Smooth muscle cell of the brain vasculature (primary cell): ENCODE data around the gene FKBP2.

Source experiments
- DNase-seq: peaks from one replicate; pipeline ENCODE4 v3.0.0-alpha.2; 2012; ENCODE audit warnings: low read depth, low spot score

The FKBP2 gene

DNA sequence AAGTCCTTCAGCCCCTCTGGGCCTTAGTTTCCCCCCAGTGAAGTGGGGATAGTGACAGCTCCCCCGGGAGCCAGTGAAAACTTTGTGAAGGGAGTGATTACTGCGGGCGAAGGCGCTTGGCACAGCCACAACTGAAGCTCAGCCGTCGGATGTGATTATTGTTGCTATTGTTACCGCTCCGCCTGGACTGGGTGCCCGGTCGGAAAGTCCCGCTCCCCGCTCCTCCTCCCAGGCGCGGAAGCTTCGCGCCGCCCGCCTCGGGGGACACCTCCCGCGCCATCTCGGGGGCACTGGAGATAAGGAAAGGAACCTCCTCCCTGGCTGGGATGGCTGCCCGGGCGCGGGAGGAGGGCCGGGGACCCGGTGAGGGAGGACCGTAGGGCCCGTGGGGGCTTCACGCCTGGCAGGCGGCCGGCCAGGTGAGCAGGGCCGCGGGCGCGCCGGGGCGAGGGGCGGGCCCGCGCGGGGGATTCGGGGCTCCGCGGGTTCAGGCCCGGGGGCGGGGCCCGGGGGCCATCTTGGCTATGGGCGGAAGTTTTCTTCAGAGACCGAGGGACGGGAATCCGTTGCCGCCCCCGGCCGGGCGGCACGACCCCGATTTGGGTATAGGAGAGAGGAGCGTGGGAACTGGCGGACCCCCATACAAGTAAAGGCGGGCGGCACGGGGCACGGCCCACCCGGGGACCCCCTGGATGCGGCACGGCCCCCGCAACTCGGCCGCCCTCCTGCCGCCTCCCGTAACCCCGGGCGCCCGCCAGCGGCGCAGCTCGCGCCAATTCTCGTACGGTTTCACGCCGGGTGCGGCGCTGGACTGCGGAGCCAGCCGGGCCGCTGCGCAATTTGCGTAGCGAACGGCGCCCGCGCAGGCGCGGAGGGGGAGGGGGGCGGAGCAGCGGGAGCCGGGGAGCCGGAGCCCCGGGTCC, 44.3 kb downstream of the FKBP2 start, which contains the start of gene GPR137:
TSS of gene GPR137 (plus strand) at position 887 of the 923 bp plus-strand sequence. CDS start 677 bp downstream, outside the sequence.
- no peak for DNase-seq

DNA sequence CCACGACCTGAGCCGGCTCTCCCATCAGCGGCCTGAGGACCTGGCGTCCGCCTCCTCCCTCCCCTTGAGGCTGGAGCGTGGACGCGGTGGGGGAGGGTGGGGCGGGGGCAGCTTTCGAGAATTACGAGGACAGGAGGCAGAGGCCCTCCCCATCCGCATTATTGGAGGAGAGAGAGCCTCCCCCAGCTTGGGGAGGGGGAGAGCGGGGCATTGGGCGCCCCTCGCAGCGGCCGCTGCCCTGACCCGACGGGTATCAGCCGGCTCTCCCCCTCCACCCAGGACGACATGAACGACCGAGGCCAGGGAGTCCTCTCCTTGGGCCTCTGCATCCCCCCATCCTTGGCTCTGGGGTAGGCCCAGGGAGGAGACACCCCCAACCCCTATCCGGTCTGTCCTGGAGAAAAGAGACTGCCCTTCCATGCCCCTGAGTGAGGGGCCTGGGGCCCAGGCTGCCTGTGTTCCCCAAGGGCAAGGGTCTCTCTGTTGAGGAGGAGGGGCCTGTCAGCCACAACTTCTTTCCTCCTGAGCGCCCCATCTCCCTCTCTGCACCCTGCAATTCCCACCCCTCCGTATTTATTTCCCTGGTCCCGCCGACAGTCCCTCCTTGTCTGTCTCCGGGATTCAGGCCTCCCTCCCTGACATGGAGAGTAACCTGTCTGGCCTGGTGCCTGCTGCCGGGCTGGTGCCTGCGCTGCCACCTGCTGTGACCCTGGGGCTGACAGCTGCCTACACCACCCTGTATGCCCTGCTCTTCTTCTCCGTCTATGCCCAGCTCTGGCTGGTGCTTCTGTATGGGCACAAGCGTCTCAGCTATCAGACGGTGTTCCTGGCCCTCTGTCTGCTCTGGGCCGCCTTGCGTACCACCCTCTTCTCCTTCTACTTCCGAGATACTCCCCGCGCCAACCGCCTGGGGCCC, 45.2 kb downstream of the FKBP2 start:
- no peak for DNase-seq

DNA sequence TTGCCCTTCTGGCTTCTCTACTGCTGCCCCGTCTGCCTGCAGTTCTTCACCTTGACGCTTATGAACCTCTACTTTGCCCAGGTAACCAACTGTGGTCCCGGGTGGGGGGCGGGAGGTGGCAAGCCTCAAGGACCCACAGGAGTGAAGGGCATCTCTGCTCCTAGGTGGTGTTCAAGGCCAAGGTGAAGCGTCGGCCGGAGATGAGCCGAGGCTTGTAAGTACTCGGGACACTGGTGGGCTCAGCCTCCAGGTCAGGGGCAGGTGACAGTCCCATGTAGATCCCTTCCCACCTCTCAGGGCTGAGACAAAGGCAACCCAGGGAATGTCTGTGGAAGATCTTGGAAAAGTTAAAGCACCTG, 45.9 kb downstream of the FKBP2 start:
- DNase-seq = no peak

DNA sequence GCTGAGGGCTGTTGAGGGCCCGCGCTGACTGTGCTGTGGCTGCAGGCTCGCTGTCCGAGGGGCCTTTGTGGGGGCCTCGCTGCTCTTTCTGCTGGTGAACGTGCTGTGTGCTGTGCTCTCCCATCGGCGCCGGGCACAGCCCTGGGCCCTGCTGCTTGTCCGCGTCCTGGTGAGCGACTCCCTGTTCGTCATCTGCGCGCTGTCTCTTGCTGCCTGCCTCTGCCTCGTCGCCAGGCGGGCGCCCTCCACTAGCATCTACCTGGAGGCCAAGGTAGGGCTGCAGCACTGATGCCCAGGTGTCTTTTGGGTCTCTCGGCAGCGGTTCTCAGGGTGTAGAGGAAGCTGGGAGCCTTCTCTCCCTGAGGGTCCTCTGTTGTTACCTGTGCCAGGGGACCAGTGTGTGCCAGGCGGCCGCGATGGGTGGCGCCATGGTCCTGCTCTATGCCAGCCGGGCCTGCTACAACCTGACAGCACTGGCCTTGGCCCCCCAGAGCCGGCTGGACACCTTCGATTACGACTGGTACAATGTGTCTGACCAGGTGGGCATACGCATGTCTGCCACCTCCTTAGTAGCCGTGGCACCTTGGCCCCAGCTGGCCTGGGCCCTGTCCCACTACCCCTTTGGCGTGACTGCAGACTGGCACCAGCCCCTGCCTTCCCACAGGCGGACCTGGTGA, 46.9 kb downstream of the FKBP2 start:
- DNase-seq = no peak

DNA sequence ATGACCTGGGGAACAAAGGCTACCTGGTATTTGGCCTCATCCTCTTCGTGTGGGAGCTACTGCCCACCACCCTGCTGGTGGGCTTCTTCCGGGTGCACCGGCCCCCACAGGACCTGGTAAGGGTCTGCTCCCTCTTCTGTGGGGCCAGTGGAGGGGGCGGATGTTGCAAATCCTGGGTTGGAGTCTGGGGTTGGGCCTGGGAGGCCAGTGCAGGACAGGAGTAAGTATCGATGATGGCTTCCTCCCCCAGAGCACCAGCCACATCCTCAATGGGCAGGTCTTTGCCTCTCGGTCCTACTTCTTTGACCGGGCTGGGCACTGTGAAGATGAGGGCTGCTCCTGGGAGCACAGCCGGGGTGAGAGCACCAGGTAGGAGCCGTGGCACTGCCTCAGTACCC, 47.5 kb downstream of the FKBP2 start:
- DNase-seq = no peak

DNA sequence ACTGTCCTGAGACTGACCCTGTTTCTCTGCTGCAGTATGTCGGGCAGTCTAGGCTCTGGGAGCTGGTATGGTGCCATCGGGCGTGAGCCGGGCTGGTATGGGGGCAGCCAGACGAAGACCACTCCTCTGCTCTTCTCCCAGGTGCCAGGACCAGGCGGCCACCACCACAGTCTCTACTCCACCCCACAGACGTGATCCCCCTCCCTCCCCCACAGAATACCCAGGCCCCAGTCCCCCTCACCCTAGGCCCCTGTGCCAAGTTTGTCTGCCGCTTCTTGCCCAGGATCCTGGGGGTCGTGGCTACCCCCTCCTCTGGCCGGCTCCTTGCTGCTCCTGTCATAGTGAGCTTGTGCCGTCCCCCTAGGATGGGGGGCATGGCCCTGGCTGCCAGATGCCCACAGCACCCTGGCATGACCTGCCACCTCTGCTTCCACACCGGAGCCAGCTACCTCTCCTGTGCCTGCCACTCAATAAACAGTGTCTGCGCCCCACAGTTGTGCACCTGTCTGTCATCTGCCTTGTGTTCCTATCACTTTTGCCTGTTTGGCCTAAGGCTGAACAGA, 48.2 kb downstream of the FKBP2 start:
- DNase-seq = no peak

DNA sequence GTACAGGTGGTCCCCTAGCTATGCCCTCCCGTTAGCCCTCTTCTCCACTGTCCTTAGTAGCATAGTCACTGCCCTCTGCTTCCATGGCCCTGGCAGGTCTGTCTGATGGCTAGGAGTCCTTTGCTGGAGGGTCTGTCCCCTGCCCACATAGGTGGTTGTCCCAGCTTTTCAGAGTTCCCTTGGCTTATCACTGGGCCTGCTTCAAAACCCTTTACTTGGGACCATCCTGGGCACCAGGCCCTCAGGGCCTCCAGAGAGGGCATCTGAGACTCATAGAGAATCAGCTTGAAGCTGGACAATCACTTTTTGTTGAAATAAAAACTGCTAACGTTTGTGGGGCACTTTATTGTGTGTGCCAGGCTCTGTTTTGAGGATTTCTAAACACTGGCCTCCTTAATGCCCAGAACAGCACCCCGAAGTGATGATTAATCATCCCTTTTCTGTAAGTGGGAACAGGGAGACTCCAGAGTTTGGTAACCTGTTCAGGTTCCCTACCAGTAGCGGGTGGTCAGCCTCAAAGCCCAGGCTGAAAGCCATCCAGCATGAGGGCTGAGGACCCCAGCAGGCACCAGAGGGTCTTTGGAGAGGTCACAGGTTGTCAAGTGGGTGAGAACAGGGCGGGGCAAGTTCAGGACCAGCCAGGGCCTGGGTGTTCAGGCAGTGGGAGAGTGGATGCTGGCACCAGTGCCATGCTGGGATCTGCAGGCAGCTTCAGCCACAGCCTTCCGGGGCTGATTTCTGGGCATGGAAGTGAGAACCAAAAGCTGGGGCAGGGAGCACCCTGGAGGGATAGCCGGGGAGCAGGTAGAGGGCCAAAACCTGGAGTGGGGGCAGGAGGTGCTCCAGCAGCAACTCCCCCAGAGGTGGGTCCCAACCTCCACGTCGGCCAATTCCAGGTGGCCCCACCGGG, 49.7 kb downstream of the FKBP2 start:
- DNase-seq = no peak

DNA sequence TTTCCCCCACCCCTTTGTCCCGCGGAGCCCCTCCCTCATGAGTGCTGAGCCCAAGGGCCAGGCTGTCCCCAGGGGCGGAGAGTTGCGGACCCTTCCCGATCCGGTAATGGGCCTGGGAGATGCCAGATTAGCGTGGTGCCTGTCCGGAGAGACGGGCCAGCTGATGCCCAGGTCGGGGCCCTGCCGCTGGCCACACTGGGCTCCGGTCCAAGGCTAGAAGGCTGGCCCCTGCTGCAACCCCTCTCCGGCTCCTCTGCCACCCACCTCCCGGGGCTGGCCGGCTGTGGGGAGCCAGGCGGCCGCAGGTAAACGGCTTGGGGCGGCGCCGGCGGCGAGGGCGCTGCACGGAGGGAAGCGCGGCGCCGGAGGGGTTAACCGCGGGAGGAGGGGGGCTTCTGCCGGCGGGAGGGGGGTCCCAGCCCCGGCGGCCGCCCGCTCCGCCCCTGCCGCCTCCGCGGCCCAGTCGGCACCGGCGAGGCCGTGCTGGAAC, 50.4 kb downstream of the FKBP2 start, which contains the start of gene KCNK4:
TSS of gene KCNK4 (plus strand) at position 41 of the 490 bp plus-strand sequence. CDS start 1,717 bp downstream, outside the sequence.
- DNase-seq = no peak

DNA sequence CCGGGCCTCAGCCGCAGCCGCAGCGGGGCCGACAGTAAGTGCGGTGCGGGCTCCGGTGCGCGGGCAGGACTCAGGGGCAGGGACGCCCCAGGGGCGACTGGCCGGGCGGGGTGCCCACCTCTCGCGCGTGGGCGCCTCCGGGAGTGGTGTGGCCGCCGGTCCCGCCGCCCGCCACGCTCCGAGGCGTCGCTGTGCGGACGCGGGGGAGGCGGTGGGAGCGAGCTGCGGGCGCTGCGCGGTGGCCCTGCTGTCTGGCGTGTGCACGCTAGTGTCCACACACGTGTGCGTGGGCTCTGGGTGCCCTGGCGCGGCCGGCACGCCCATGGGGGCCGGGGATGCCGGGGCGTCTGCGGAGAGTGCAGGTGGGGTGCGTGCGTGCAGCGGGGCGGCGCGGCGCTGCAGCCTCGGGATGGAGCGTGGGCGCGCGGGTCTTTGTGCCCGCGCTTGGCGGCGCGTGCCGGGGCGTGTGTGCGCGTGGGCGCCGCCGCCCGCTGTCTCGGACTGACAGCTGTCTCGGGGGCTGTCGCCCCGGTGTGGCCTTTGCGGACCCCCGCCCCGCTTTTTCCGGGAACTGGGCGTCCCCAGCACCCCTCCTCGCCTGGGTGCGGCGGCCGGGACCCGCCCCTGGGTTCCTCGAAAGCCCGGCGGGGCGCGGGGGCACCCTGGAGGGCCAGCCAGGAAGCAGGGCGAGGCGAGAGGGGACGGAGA, 51.0 kb downstream of the FKBP2 start:
- no peak for DNase-seq

DNA sequence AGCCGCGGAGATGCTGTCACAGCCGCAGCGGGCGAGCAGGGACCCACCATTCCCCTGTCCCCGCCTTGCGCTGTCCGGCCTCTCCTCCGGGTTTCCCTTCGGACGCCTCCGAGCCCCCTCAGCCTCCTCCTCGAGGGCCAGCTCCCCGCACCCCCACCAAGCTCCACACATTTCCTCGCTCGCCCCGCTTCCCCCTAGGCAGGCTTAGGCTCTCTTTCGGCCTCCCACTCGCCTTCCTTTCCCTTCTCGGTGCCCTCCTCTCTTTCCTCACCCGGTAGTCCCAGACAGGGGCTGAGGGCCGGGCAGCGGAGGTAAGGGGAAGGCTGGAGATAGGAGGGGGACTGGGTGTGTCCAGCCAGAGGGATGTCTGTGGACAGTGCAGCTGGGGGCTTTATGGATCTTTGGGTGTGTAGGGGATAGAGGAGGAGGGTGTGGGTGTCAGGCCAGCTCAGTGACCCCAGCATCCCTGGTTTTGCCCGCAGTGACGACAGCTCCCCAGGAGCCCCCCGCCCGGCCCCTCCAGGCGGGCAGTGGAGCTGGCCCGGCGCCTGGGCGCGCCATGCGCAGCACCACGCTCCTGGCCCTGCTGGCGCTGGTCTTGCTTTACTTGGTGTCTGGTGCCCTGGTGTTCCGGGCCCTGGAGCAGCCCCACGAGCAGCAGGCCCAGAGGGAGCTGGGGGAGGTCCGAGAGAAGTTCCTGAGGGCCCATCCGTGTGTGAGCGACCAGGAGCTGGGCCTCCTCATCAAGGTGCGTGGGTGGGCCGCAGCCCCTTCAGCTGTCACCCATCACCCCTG, 51.8 kb downstream of the FKBP2 start:
- no peak for DNase-seq
